ELF-1 (cell line): ENCODE data around the gene SPRR1A.
A peak's percentile ranks its signal among the peaks of the same experiment; 100 is the strongest.

Experiments
- DNase-seq: peaks from one replicate; pipeline ENCODE4 v3.0.0-alpha.2; 2016; ENCODE audit warnings: low read depth, low spot score

The SPRR1A gene, protein sequence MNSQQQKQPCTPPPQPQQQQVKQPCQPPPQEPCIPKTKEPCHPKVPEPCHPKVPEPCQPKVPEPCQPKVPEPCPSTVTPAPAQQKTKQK

GRCh38 chr1:152983743-152984142 lies at the start of gene SPRR1A:
SPRR1A (plus strand) TSS chr1:152984081; CDS start chr1:152985231, 1,150 bp downstream.
- DNase-seq: no peak

DNA sequence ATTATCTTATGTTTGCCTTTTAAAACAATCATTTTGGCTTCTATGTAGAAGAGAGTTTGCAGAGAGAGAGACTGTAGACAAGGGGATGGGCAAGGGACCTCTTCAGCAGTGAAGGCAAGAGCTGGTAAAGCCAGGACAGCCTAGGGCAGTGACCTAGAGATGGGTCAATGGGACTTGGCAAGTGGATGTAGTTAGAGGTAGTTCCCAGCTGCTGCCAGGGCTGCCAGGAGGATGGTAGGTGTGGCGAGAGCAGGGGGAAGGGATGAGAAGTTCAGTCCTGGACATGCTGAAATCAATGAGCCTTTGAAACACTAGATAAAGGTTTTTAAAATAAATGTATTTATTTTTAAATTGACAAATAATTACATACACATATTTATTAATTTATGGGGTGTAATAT lies 43.3 kb upstream of the SPRR1A start:
- DNase-seq: no peak

DNA sequence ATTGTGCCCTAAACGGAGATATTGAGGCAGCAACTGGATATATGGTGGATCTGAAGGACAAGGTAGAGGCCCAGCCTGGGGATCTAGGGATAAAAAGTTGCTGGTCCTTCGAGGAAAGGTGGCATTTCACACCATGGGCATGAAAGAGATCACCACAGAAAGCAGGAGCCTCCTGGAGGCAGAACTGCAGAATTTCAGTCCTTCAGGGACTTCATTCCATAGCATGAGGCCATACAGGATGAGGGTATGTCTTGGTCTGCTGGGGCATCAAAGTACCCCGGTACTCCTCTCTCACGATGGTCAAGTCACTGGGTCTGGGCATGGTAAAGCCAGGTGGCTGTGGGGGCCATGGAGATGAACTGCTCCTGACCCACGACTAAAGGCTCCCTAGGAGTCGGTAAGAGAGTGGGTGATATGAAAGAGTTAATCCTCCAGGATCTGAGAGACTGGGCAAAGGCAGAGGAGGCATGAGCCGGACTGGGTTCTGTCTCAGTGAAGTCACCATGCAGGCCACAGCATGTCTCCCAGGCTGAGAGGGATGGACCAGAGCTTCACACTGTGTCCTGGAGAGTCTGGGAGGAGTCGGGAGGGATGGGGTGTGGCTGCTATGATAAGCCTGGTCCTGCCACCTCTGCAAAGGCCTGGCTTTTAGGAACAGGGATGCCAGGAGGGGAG lies 42.7 kb upstream of the SPRR1A start:
- no peak for DNase-seq

GRCh38 chr1:152942161-152942560 lies 41.7 kb upstream of the SPRR1A start:
- no peak for DNase-seq

- no peak for DNase-seq
Observed at GRCh38 chr1:152946248-152946647, 37.6 kb upstream of the SPRR1A start.

- no peak for DNase-seq
Observed at GRCh38 chr1:152946651-152947256, 37.1 kb upstream of the SPRR1A start, which contains the start of gene SPRR5. SPRR5 (plus strand) TSS chr1:152947206; CDS start chr1:152948555, 1,349 bp downstream.

GRCh38 chr1:152951711-152952110 lies 32.2 kb upstream of the SPRR1A start:
- DNase-seq: no peak

DNA sequence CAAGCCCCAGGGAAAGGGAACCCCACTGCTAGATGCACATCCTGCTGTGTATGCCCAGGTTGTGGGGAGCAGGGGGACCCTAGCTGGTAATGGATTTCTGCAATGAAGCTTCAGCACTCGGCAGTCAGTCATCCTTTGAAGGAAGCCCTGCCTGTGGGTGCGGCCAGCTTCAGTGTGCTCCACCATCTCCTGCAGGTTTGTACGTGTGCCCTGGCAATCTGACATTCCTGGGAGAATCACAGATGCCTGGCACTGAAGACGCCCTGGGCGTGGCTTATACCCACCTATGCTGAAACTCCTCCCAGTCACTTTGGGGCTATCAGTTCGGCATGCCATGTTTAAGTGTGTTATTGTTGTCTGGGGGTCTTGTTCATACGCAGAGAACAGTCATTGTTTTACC lies 30.1 kb upstream of the SPRR1A start:
- DNase-seq: no peak

DNA sequence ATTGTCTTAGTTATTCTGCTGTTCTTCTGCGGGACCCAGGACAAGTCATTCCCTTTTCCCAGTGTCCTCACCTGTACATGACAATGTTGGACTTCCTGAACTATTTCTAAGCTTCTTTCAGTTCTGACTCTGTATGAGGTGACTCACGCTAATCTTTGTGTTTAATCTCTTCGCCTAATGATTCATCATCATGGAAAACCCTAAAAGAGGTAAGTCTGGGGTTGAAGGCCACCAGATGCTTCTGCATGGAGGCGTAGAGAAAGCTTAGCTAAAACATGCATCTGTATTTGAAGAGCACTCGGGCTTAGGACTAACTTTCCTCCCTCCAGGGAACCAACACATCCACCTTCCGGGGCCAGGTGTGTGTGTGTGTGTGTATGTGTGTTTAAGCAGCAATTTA lies 29.4 kb upstream of the SPRR1A start:
- no peak for DNase-seq

GRCh38 chr1:152957561-152957960 lies 26.3 kb upstream of the SPRR1A start:
- no peak for DNase-seq

GRCh38 chr1:152959273-152959672 lies 24.6 kb upstream of the SPRR1A start:
- DNase-seq: no peak

GRCh38 chr1:152959801-152960451 lies 24.0 kb upstream of the SPRR1A start:
- no peak for DNase-seq

DNA sequence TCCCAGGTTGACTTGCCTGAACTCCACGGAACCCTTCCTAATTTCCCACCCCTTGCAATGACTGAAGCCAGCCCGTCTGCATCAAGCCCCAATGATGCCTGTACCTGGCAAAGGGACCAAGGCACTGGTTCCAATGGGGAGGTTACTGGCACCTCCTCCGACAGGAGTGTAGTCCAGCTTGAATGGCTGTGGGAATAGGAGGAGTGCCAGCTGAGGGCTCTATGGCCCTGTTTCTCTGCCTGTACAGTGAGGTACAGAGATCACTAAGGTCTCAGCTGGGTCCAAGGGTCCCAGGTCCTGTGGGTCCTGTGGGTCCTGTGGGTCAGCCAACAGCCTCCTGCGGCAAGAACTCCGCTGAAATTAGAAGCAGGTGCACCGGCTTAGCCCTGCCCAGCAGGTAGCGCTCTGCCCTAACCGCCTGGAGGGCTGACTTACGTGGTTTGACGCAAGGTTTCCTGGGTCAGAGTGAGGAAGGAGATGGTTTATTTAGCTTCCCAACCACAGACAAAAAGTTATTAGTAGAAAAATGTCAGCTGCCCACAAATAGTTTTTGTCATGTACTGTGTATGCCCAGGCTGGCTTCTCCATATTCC lies 23.3 kb upstream of the SPRR1A start:
- peak; percentile 12 for DNase-seq

DNA sequence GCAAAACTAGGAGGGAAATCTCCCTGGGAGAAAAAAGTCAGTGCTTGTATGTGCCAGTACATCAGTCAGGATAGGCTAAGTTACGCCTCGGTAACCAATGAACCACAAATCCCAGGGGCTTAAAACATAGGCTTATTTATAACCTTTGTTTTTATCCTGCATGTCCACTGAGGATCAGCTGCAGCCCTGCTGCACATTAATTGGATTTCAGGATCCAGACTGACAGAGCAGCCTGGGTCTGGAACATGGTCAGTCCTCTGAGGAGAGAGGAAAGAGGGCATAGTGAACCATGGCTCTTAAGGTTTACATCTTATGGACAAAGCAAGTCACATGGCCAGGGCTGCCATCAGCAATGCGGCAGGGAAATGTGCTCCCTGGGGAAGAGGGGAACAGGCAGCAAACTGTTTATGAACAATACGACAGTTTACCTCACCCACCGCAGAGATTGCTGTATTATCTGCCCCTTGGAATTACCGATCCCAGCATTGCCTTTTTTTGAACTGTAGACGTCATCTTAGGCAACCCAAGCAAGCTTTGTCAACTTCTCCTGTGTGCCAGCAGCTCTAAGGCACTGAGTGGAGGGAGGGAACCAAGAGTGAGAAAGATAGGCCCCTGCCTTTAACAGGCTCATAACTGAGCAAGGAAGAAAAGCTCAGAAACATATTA lies 22.5 kb upstream of the SPRR1A start:
- no peak for DNase-seq

DNA sequence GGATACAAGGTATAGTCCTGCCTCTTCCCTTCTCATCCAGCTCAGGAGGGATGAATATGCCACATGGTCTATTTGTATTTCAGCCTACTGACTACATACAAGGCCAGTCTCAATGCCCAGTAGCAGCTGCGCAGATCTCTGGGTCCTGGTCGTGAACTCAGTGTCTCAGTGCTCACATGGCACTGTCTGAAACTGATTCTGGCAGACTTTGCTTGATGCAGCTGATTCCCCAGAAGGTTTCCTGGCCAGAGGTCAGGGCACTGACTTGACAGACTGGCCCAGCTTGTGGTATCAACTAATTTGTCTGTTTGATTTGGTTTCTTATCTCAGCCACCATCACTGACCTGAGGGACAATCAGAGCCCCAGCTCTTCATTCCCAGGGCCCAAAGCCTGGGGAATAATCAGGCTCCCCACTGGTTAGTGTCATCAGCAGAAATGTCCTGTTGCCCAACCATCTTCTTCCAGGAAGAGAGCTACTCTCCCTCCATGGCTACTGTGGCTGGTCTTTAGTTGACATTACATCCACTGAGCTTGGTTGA lies 20.9 kb upstream of the SPRR1A start:
- DNase-seq: no peak

DNA sequence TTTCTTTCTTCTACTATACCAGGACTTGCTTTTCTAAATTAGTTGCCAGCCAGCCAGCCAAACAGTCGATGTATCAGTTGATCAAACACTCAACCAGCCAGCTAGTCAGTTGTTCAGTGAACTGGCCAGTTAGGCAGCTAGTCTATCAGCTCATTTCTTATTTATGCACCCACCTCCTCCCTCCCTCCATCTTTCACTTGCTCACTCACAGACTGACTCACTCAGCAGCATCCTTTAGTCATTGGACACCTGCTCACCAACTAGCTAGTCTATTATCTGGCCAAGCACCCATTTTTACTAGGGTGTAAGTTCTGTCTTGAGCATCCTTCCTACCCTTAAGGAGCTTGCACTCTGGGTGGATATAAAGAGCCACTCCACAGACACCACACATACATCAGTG lies 19.3 kb upstream of the SPRR1A start:
- DNase-seq: no peak

GRCh38 chr1:152965853-152966252 lies 18.0 kb upstream of the SPRR1A start:
- no peak for DNase-seq

GRCh38 chr1:152967201-152967600 lies 16.7 kb upstream of the SPRR1A start:
- no peak for DNase-seq

DNA sequence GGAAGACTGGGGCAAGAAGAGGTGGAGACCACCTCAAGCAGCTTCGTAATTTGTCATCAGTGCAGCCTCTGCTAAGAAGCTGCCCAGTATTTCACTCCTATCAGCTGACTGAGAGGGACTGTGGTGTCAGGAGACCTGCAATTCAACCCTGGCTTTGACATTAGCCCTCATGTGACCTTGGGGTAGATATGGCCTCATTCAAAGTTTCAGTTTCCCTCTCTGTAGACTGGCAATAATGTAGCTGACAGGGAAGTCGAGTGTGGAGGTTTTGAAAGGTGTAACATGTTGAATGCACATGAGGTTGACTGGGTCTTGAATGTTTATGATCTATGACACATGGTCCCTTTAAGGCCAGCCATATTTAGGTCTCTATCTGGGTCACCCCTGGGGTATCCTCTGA lies 15.6 kb upstream of the SPRR1A start:
- DNase-seq: no peak

GRCh38 chr1:152969036-152969435 lies 14.8 kb upstream of the SPRR1A start:
- no peak for DNase-seq

DNA sequence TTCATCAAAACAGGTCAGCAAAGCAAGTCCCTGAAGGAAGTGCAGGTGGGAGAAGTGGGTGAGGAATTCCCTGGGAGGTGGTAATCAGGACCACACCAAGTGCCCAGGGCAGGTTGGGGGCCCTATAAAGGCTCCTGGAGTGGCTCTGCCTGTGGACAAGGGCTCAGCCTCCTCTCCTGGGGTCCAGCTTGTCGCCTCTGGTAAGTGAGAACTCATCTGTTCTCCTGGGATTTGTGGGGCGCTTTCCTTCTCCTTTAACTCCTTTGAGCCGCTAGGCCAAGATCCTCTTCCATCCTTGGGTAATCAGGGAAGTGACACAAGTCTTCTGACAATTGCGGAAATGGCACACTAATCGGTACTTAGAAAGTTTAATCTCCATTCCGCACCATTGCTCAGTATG lies 13.4 kb upstream of the SPRR1A start, which contains the start of gene SPRR4:
SPRR4 (plus strand) TSS at position 154 of the 400 bp plus-strand sequence. CDS start 1,243 bp downstream, outside the sequence.
- no peak for DNase-seq
